Endothelial cell of umbilical vein (primary cell): ENCODE results near the gene PTBP3. TPM values are rescaled to one million over a fixed set of nuclear protein-coding genes. Genes with fewer than 3 reads are reported as not detected.

Source experiments
- BruUV-seq: library from RNA; stranded (reverse); fragments of 400-500 nt; replicated peaks from 2 replicates; lab custom pipeline; 2021; lab: Mats Ljungman, UMichigan
- CTCF ChIA-PET: fragments of 300-600, 350-600 bp; sonication (Branson Sonifier 250); formaldehyde crosslinking; loops from one replicate; lab custom pipeline; 2021; ENCODE audit warnings: antibody characterized with exemption, inconsistent platforms; lab: Charles Lee
- POLR2A ChIA-PET: fragments of 300-600, 350-600 bp; sonication (Branson Sonifier 250); formaldehyde crosslinking; loops from one replicate; lab custom pipeline; 2021; ENCODE audit warnings: antibody characterized with exemption, inconsistent platforms; lab: Charles Lee
- DNase-seq: peaks from one replicate; pipeline ENCODE4 v3.0.0-alpha.2; 2011; ENCODE audit warnings: low read depth, low spot score
- FAIRE-seq: peaks from 2 replicates; lab custom pipeline; 2011; peaks lifted over from hg19 to GRCh38; lab: Jason Lieb, UNC
- H2AFZ ChIP-seq: 2 replicates; pipeline ENCODE4 v1.6.0; 2012; ENCODE audit warnings: low read depth, low read length, control low read depth, inconsistent platforms
- H3K27ac ChIP-seq: 2 replicates; pipeline ENCODE4 v1.5.1; 2011; ENCODE audit warnings: low read depth, mild to moderate bottlenecking, control low read depth, low read length, moderate library complexity; ENCODE audit not compliant: insufficient read depth
- H3K27me3 ChIP-seq, 2 experiments: 2 replicates each; pipeline versions ENCODE4 v1.6.0 to v1.6.1; 2011; ENCODE audit warnings: low read length in 2 of 2, mixed read lengths in 1 of 2; ENCODE audit not compliant: control insufficient read depth in 2 of 2, insufficient read depth in 2 of 2
- H3K36me3 ChIP-seq, 2 experiments: 2 replicates in 1 of 2; 3 replicates in 1 of 2; pipeline ENCODE4 v1.5.1; 2011; ENCODE audit warnings: low read length in 2 of 2, mild to moderate bottlenecking in 1 of 2, moderate library complexity in 1 of 2; ENCODE audit not compliant: control insufficient read depth in 2 of 2, insufficient read depth in 2 of 2; ENCODE audit errors: extremely low read depth in 1 of 2
- H3K4me1 ChIP-seq: 3 replicates; pipeline ENCODE4 v1.5.1; 2011; ENCODE audit warnings: mild to moderate bottlenecking, low read length; ENCODE audit not compliant: control insufficient read depth, insufficient read depth; ENCODE audit errors: extremely low read depth
- H3K4me2 ChIP-seq: 2 replicates; pipeline ENCODE4 v1.6.1; 2011; ENCODE audit warnings: low read length, control low read depth, mixed read lengths; ENCODE audit not compliant: insufficient read depth
- H3K4me3 ChIP-seq, 3 experiments: fragments of 200-600 bp in 1 of 3; sonication (generic), shearing (Covaris generic) in 1 of 3; replicated peaks in 1 of 3; 2 replicates each; pipeline ENCODE4 v1.5.1; 2011 to 2016; ENCODE audit warnings: control low read depth in 3 of 3, low read length in 3 of 3, mild to moderate bottlenecking in 2 of 3, inconsistent platforms in 1 of 3, low read depth in 1 of 3, moderate library complexity in 1 of 3; ENCODE audit not compliant: insufficient read depth in 1 of 3
- H3K79me2 ChIP-seq: 2 replicates; pipeline ENCODE4 v1.6.0; 2012; ENCODE audit warnings: low read length, inconsistent platforms; ENCODE audit not compliant: control insufficient read depth, insufficient read depth
- H3K9ac ChIP-seq: replicated peaks from 2 replicates; pipeline ENCODE3; 2011; ENCODE audit warnings: low read length, control low read depth; ENCODE audit not compliant: insufficient read depth; ENCODE audit errors: extremely low read depth
- H3K9me1 ChIP-seq: replicated peaks from 3 replicates; pipeline ENCODE4 v1.6.0; 2011; ENCODE audit warnings: mild to moderate bottlenecking, low read length; ENCODE audit not compliant: control insufficient read depth, insufficient read depth; ENCODE audit errors: extremely low read depth
- H3K9me3 ChIP-seq: replicated peaks from 2 replicates; pipeline ENCODE4 v1.5.1; 2012; ENCODE audit warnings: low read length, inconsistent platforms; ENCODE audit not compliant: control insufficient read depth, insufficient read depth
- H4K20me1 ChIP-seq: replicated peaks from 2 replicates; pipeline ENCODE3; 2011; ENCODE audit warnings: mild to moderate bottlenecking, low read length; ENCODE audit not compliant: control insufficient read depth, insufficient read depth; ENCODE audit errors: extremely low read depth
- EZH2 ChIP-seq: IDR thresholded peaks from 2 replicates; pipeline ENCODE4 v1.6.1; 2012; ENCODE audit warnings: borderline replicate concordance, low read depth, mild to moderate bottlenecking, moderate library complexity, low read length, inconsistent platforms; ENCODE audit not compliant: severe bottlenecking
- FOS ChIP-seq: IDR thresholded peaks from 2 replicates; pipeline ENCODE4 v1.6.1; 2011; ENCODE audit warnings: mild to moderate bottlenecking, low read length, moderate library complexity, borderline replicate concordance; ENCODE audit not compliant: insufficient read depth
- GATA2 ChIP-seq: IDR thresholded peaks from 2 replicates; pipeline ENCODE4 v1.7.0; 2011; ENCODE audit warnings: low read depth, mild to moderate bottlenecking, moderate library complexity, mixed read lengths, low read length; ENCODE audit not compliant: insufficient read length, insufficient read depth
- JUN ChIP-seq: IDR thresholded peaks from 2 replicates; pipeline ENCODE4 v1.6.1; 2011; ENCODE audit warnings: borderline replicate concordance, low read depth; ENCODE audit not compliant: insufficient read length, insufficient read depth
- MAX ChIP-seq: IDR thresholded peaks from 2 replicates; pipeline ENCODE4 v1.6.1; 2011; ENCODE audit not compliant: insufficient read depth, insufficient read length
- MYC ChIP-seq: IDR thresholded peaks from one replicate; pipeline ENCODE4 v1.6.1; 2011; ENCODE audit warnings: mild to moderate bottlenecking, low read depth, low read length
- POLR2A ChIP-seq: IDR thresholded peaks from 2 replicates; pipeline ENCODE4 v1.6.1; 2012; ENCODE audit warnings: low read depth, mild to moderate bottlenecking, control low read depth, low read length
- POLR2AphosphoS5 ChIP-seq: IDR thresholded peaks from 2 replicates; pipeline ENCODE4 v1.6.1; 2012; ENCODE audit warnings: low read depth, mild to moderate bottlenecking, control low read depth, low read length, moderate library complexity; ENCODE audit not compliant: insufficient read depth
- dilution Hi-C: fragments of 300-500 bp; cut with MboI; formaldehyde crosslinking; loops from one replicate; pipeline ENCODE4 v1.15.0; 2019; ENCODE audit warnings: low sequenced_read_pairs; ENCODE audit not compliant: extremely low pct_ligation_motif_present
- intact Hi-C: fragments of 100-400 bp; cut with micrococcal nuclease; formaldehyde crosslinking; loops from one replicate; pipeline ENCODE4 v1.10.0; 2022
- polyA plus RNA-seq, 4 experiments: library from polyadenylated mRNA; depleted of rRNA in 3 of 4; stranded (reverse) in 3 of 4; unstranded in 1 of 4; fragments of >200 nt; gene quantifications; 2 replicates each; pipeline versions ENCODE4 v1.2.1 to v1.2.3, GENCODE V29; 2011 to 2012; ENCODE audit warnings: missing spikeins in 1 of 4
- total RNA-seq: library from RNA; stranded (reverse); gene quantifications from 2 replicates; pipeline ENCODE4 v1.2.3, GENCODE V29; 2021
- TF ChIP-seq, protein P1 (sequence below), 2 donors: IDR thresholded peaks; 1 replicate in 1 of 2; 2 replicates in 1 of 2; pipeline ENCODE4 v1.5.1; 2011; ENCODE audit warnings: low read length in 2 of 2, mild to moderate bottlenecking in 2 of 2, moderate library complexity in 2 of 2, control low read depth in 1 of 2, inconsistent platforms in 1 of 2, low read depth in 1 of 2; ENCODE audit not compliant: insufficient read depth in 1 of 2; ENCODE audit errors: extremely low read depth in 1 of 2

PTBP3 gene
- total and polyA plus RNA-seq, 2 donors (not counting 3 experiments of a cell fraction or from before 2014, with no cell fraction given) = 42.4 to 75.0 TPM

DNA sequence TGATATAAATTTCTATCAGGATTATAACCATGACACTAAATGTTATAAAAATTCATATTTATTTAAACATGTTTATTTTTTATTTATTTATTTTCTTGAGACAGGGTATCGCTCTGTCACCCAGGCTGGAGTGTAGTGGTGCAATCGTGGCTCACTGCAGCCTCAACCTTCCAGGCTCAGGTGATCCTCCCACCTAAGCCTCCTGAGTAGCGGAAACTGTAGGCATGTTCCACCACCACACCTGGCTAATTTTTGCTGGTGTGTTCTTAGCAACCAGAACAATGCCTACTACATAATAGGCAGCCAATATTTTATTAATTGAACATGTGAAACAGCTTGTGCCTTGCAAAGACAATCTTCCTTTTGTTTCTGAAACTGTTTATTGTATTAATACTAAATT is 6.5 kb upstream of the PTBP3 start:
- BruUV-seq = no TSS peak
- H3K4me3 ChIP-seq = no peak overlapping the region
- ChIA-PET CTCF (no interaction called here), POLR2A (no interaction called here)
- H3K79me2 ChIP-seq = no peaks in the 10 kb centered on the region
- dilution Hi-C loops (no loop called here), intact Hi-C loops (no loop called here)
- DNase-seq (no peak), FAIRE-seq (no peak)
- no peaks in the 10 kb centered on the region for H3K9me1 ChIP-seq
- no peak for TF ChIP-seq FOS
- TF ChIP-seq MYC = no peak
- TF ChIP-seq MAX = no peak
- no peak for TF ChIP-seq JUN
- TF ChIP-seq GATA2 = no peak
- no peaks in the 10 kb centered on the region for H3K36me3 ChIP-seq
- no peaks in the 10 kb centered on the region for H3K9me3 ChIP-seq
- H2AFZ ChIP-seq = no peak overlapping the region
- no peak overlapping the region for H3K27ac ChIP-seq
- H3K4me2 ChIP-seq = no peak overlapping the region
- H4K20me1 ChIP-seq = no peaks in the 10 kb centered on the region
- no peaks in the 10 kb centered on the region for H3K27me3 ChIP-seq
- H3K9ac ChIP-seq = no peak overlapping the region
- H3K4me1 ChIP-seq = peaks cover 9% of the 10 kb centered on the region

DNA sequence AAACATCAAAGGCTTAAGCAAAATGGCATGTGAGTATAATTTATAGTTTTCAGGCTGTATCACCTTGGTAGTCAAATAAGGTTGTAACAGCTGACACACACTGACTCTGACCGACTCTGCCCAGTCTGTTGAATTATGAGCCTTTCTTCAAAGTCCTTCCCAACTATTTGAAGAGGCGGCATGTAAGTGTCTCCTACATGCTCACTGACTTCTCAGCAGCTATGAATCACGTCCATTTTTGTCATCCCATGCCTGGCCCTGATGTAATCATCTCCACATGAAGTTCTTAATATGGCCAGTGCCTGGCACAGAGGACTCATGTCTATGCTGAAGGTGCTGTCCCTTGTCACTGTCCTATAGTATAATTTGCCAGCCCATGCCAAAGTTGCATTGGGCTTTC is 5.1 kb upstream of the PTBP3 start:
- Histone ChIP-seq H3K36me3 (no peaks in the 10 kb centered on the region), H3K9me3 (no peaks in the 10 kb centered on the region), H3K4me2 (no peak overlapping the region), H3K4me3 (no peak overlapping the region), H2AFZ (no peak overlapping the region), H3K27me3 (no peaks in the 10 kb centered on the region), H3K4me1 (peaks cover 15% of the 10 kb centered on the region), H3K27ac (no peak overlapping the region), H3K9ac (no peak overlapping the region), H3K79me2 (no peaks in the 10 kb centered on the region), H4K20me1 (no peaks in the 10 kb centered on the region), H3K9me1 (no peaks in the 10 kb centered on the region)
- DNase-seq (no peak), FAIRE-seq (no peak)
- ChIA-PET POLR2A (no interaction called here), CTCF (interaction anchor here (0.7 to 1.6 kb wide), 2 partner anchors 42 to 226 kb away, joined by 3 to 5 read pairs; no protein-coding TSS in a partner anchor)
- dilution Hi-C loops (no loop called here), intact Hi-C loops (no loop called here)
- no peak for TF ChIP-seq POLR2AphosphoS5
- no peak for TF ChIP-seq POLR2A
- TF ChIP-seq EZH2 = no peak
- TF ChIP-seq MAX = no peak
- TF ChIP-seq FOS = no peak
- TF ChIP-seq, protein P1, sequence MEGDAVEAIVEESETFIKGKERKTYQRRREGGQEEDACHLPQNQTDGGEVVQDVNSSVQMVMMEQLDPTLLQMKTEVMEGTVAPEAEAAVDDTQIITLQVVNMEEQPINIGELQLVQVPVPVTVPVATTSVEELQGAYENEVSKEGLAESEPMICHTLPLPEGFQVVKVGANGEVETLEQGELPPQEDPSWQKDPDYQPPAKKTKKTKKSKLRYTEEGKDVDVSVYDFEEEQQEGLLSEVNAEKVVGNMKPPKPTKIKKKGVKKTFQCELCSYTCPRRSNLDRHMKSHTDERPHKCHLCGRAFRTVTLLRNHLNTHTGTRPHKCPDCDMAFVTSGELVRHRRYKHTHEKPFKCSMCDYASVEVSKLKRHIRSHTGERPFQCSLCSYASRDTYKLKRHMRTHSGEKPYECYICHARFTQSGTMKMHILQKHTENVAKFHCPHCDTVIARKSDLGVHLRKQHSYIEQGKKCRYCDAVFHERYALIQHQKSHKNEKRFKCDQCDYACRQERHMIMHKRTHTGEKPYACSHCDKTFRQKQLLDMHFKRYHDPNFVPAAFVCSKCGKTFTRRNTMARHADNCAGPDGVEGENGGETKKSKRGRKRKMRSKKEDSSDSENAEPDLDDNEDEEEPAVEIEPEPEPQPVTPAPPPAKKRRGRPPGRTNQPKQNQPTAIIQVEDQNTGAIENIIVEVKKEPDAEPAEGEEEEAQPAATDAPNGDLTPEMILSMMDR (IDR thresholded peaks at IDR 0.05; ENCODE audit: extremely low read depth in 1 of 2, insufficient read depth in 1 of 2, low read depth in 1 of 2, low read length in 2 of 2) = no peak
- TF ChIP-seq JUN = no peak
- TF ChIP-seq MYC = no peak
- TF ChIP-seq GATA2 = no peak
- BruUV-seq = no TSS peak
